Hepatocyte (in vitro differentiated cells): ENCODE data around the gene CDC42BPA.

ENCODE experiments used
- CTCF ChIP-seq: fragments of 200-600 bp; sonication (generic); IDR thresholded peaks from 2 replicates; pipeline ENCODE4 v1.5.1; 2016; ENCODE audit warnings: antibody characterized with exemption, mild to moderate bottlenecking; ENCODE audit not compliant: poor library complexity
- EZH2 ChIP-seq: fragments of 200-600 bp; sonication (generic); IDR thresholded peaks from 2 replicates; pipeline ENCODE4 v1.6.1; 2016; ENCODE audit warnings: antibody characterized with exemption, mild to moderate bottlenecking, borderline replicate concordance
- EZH2phosphoT487 ChIP-seq: fragments of 200-600 bp; sonication (generic); IDR thresholded peaks from one replicate; pipeline ENCODE4 v1.6.1; 2018; ENCODE audit warnings: antibody characterized with exemption, mild to moderate bottlenecking, low read depth, moderate library complexity; ENCODE audit not compliant: unreplicated experiment, severe bottlenecking

DNA sequence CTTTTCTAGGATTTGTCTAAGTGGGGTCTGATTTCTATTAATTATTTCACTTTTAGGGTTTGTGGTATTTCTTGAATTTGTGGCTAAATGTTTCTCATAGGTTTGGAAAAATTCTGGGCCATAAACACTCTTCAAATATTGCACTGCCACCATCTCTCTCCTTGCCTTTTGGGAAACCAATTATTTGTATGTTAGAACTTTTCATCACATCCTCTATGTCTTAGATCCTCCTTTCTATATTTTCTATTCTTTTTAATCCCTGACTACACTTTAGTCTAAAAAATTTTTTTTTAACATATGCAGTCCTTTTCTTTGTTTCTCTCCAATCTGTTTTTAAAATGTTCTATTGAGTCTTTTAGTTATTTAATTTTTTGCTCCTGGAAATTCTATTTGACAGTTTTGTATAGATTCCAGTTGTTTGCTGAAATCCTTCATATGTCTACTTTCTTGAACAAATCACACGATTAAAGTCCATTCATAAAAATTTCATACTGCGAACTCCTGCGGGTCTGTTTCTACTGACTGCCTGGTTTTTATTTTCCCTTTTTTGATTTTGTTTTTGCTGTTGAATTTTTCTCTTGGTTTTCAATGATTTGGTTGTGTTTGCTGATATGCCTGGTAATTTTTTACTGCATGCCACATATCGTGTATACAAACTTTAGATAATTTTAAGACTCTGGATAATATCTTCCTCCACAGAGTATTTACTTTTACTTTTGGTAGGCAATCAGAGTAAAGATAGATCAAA, 235.1 kb downstream of the CDC42BPA start:
- TF ChIP-seq CTCF (no peak), EZH2 (no peak), EZH2phosphoT487 (no peak)
